ENCODE data around the gene C3orf20. TPM values are rescaled to one million over a fixed set of nuclear protein-coding genes. Genes with fewer than 3 reads are reported as not detected.
A peak's percentile ranks its signal among the peaks of the same experiment; 100 is the strongest.
"Not testable (repeated sequence)": the region's sequence is repeated elsewhere in the genome, so short reads cannot be mapped to it uniquely, and the experiment has no call there.

Gene C3orf20
- total and polyA plus RNA-seq, 2 donors (not counting 1 experiment from before 2014, with no cell fraction given), result 0.12 to 0.34 TPM

DNA sequence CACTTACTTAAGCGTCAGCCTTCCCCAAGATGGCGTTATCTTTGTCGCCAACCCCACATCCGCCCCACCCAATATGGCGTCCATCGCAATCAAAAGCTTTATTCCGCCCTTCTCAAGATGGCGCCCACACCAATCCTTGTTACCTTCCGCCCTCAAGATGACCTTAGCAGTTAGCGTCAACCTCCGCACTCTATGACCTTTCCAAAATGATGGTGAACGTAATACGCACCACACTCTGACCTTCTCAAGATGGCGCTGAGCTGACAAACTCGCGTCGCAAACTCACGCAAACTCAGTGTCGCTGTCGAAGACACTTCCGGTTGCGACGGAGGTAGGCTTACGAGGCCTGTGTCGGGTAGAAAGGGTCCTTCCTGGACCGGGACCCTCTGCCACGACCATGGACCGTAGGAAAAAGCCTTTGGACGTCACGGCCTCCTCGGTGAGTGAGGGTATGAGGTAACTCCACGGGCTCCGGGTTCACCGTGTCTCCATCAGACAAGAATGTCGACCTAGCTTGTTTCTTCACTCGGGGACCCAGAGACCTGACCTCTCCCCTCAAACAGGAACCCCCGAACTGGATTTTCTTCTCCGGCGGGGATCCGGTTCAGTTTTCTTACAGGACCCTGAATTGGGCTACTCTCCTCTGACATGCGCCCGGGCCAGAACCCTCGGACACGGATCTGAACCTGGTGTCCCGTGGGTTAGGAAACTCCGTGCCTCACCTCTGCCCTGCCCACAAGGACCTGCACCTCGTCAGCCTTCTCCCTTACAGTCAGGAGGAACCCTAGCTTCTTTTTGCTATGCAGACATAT is 23.3 kb upstream of the C3orf20 start, which contains the start of gene CCDC174:
Gene CCDC174 (plus strand): TSS at position 323 of the 812 bp plus-strand sequence. CDS start 75 bp downstream, at position 398.
- CTCF ChIA-PET, result interaction anchor here (0.6 to 1.9 kb wide), 7 partner anchors 15 to 554 kb away, joined by 3 to 5 read pairs (median 3); partner anchors contain the start of genes CAPN7, CHCHD4 and TMEM43

DNA sequence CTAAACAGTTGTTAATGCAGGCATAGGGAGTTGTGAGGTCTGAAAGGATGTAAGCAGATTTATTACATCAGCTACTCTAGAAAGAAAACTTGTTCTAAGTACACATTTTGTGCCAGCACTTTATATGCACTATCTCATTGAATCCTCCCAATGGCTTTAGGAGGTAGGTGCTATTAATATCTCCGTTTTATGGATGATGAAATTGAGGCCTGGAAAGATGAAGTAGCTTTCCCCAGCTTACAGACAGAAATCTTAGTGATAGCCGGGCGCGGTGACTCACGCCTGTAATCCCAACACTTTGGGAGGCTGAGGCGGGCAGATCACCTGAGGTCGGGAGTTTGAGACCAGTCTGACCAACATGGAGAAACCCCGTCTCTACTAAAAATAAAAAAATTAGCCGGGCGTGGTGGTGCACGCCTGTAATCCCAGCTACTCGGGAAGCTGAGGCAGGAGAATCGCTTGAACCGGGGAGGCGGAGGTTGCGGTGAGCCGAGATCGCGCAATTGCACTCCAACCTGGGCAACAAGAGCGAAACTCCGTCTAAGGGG is 22.5 kb upstream of the C3orf20 start:
- 92% methylated on average over 12 of the region's 21 CpGs for whole genome bisulfite sequencing (ENCODE audit: insufficient coverage)
- Mint-ChIP-seq H3K4me3 (peak overlapping the region; percentile 91), H3K27ac (peak overlapping the region; percentile 94), H3K4me1 (peaks cover 38% of the 10 kb centered on the region)
- Histone ChIP-seq H3K27ac (ENCODE audit: low read length in 2 of 2) (peak overlapping the region; percentile 97 to 98), H3K79me2 (ENCODE audit: control insufficient read depth, insufficient read depth, low read length) (peaks cover 36% of the 10 kb centered on the region), H3K4me1 (ENCODE audit: control insufficient read depth in 2 of 2, insufficient read depth in 2 of 2, low read length in 2 of 2) (peaks cover 21 to 28% of the 10 kb centered on the region in 2 donors), H2AFZ (ENCODE audit: insufficient read depth, low read depth, low read length, poor library complexity, severe bottlenecking) (peak overlapping the region; percentile 75), H3K9ac (ENCODE audit: low read length) (peak overlapping the region; percentile 94), H3K4me3 (ENCODE audit: control extremely low read depth in 1 of 5, extremely low read depth in 1 of 5, insufficient read depth in 1 of 5, low read depth in 2 of 5, low read length in 4 of 5) (peak overlapping the region; percentile 79 to 92 (median 88)), H3K36me3 (replicated peaks in 1 of 2; ENCODE audit: control extremely low read depth in 1 of 2, control insufficient read depth in 1 of 2, extremely low read depth in 1 of 2, insufficient read depth in 2 of 2, low read length in 1 of 2) (peaks cover 7 to 27% of the 10 kb centered on the region in 2 experiments), H3K4me2 (replicated peaks; ENCODE audit: low read depth, low read length, poor library complexity, severe bottlenecking) (peak overlapping the region; percentile 82)
- not testable (repeated sequence) for H3K27me3 Mint-ChIP-seq; H3K27me3 ChIP-seq (replicated peaks in 1 of 4; ENCODE audit: control extremely low read depth in 1 of 4, control insufficient read depth in 3 of 4, insufficient read depth in 4 of 4, low read length in 3 of 4); H4K20me1 ChIP-seq (ENCODE audit: control insufficient read depth, insufficient read depth, low read length, poor library complexity, severe bottlenecking); ATAC-seq (ENCODE audit: low read depth); H3K9me3 Mint-ChIP-seq (ENCODE audit: insufficient read depth); DNase-seq; H3K9me3 ChIP-seq (ENCODE audit: control extremely low read depth in 1 of 3, control insufficient read depth in 2 of 3, insufficient read depth in 1 of 3, low read length in 2 of 3)
- intact Hi-C loops (cut with micrococcal nuclease), result loop anchor here (5.0 to 10.0 kb wide), 3 partner anchors 775 to 1988 kb away; partner anchors contain the start of genes EAF1, METTL6 and RAF1
- CTCF ChIA-PET, result interaction anchor here (1.0 to 1.9 kb wide), 7 partner anchors 14 to 553 kb away, joined by 3 to 5 read pairs (median 3); partner anchors contain the start of genes CAPN7, CHCHD4 and TMEM43
- POLR2A ChIA-PET, result interaction anchor here (1.6 to 1.9 kb wide), 2 partner anchors 296 to 474 kb away, joined by 9 to 14 read pairs; partner anchors contain the start of genes LSM3 and XPC

More for the DNA sequence above, 23.3 kb upstream of the C3orf20 start, which contains the start of gene CCDC174:
- intact Hi-C loops (cut with micrococcal nuclease), result loop anchor here (1.0 to 10.0 kb wide), 6 partner anchors 219 to 1987 kb away; partner anchors contain the start of genes EAF1, METTL6, MRPS25 and RAF1
- H3K27ac ChIP-seq (ENCODE audit: low read length in 2 of 2), result peak within 1 kb of the TSS; percentile 97 to 98
- no peaks in the 10 kb centered on the region for H3K9me3 ChIP-seq (ENCODE audit: control extremely low read depth in 1 of 3, control insufficient read depth in 2 of 3, insufficient read depth in 1 of 3, low read length in 2 of 3)
- H3K27me3 Mint-ChIP-seq, result no peaks in the 10 kb centered on the region
- H3K9ac ChIP-seq (ENCODE audit: low read length), result peak within 1 kb of the TSS; percentile 94
- POLR2A ChIA-PET, result interaction anchor here (0.7 to 1.9 kb wide), 8 partner anchors 296 to 527 kb away, joined by 3 to 14 read pairs (median 5); partner anchors contain the start of genes CHCHD4, LSM3, MRPS25 and NR2C2
- H3K4me3 ChIP-seq (ENCODE audit: control extremely low read depth in 1 of 5, extremely low read depth in 1 of 5, insufficient read depth in 1 of 5, low read depth in 2 of 5, low read length in 4 of 5), result peak within 1 kb of the TSS; percentile 79 to 92 (median 88)
- peaks cover 36% of the 10 kb centered on the region for H3K4me1 Mint-ChIP-seq
- H3K4me3 Mint-ChIP-seq, result peak within 1 kb of the TSS; percentile 91
- peak within 1 kb of the TSS; percentile 75 for H2AFZ ChIP-seq (ENCODE audit: insufficient read depth, low read depth, low read length, poor library complexity, severe bottlenecking)
- H3K27ac Mint-ChIP-seq, result peak within 1 kb of the TSS; percentile 94
- H3K27me3 ChIP-seq (replicated peaks in 1 of 4; ENCODE audit: control extremely low read depth in 1 of 4, control insufficient read depth in 3 of 4, insufficient read depth in 4 of 4, low read length in 3 of 4), result no peaks in the 10 kb centered on the region
- no peaks in the 10 kb centered on the region for H3K9me3 Mint-ChIP-seq (ENCODE audit: insufficient read depth)
- peaks cover 7% of the 10 kb centered on the region for H4K20me1 ChIP-seq (ENCODE audit: control insufficient read depth, insufficient read depth, low read length, poor library complexity, severe bottlenecking)
- H3K36me3 ChIP-seq (replicated peaks in 1 of 2; ENCODE audit: control extremely low read depth in 1 of 2, control insufficient read depth in 1 of 2, extremely low read depth in 1 of 2, insufficient read depth in 2 of 2, low read length in 1 of 2), result peaks cover 4 to 20% of the 10 kb centered on the region in 2 experiments
- under 1% methylated on average over 46 of the region's 47 CpGs for WGBS (ENCODE audit: insufficient coverage)
- H3K79me2 ChIP-seq (ENCODE audit: control insufficient read depth, insufficient read depth, low read length), result peaks cover 31% of the 10 kb centered on the region
- TF ChIP-seq, protein P1, sequence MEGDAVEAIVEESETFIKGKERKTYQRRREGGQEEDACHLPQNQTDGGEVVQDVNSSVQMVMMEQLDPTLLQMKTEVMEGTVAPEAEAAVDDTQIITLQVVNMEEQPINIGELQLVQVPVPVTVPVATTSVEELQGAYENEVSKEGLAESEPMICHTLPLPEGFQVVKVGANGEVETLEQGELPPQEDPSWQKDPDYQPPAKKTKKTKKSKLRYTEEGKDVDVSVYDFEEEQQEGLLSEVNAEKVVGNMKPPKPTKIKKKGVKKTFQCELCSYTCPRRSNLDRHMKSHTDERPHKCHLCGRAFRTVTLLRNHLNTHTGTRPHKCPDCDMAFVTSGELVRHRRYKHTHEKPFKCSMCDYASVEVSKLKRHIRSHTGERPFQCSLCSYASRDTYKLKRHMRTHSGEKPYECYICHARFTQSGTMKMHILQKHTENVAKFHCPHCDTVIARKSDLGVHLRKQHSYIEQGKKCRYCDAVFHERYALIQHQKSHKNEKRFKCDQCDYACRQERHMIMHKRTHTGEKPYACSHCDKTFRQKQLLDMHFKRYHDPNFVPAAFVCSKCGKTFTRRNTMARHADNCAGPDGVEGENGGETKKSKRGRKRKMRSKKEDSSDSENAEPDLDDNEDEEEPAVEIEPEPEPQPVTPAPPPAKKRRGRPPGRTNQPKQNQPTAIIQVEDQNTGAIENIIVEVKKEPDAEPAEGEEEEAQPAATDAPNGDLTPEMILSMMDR (IDR thresholded peaks at IDR 0.05), result no peak
- TF ChIP-seq EZH2 (IDR thresholded peaks at IDR 0.05; ENCODE audit: borderline replicate concordance, insufficient read depth, low read depth, low read length, poor library complexity, severe bottlenecking), result no peak
- DNase-seq (peak; percentile 100), ATAC-seq (ENCODE audit: low read depth) (peak; percentile 98)
- H3K4me2 ChIP-seq (replicated peaks; ENCODE audit: low read depth, low read length, poor library complexity, severe bottlenecking), result peak within 1 kb of the TSS; percentile 82
- H3K4me1 ChIP-seq (ENCODE audit: control insufficient read depth in 2 of 2, insufficient read depth in 2 of 2, low read length in 2 of 2), result peaks cover 21 to 28% of the 10 kb centered on the region in 2 donors
